Heart left ventricle (tissue), 16 donors: ENCODE results near the gene XPO6. TPM values are rescaled to one million over a fixed set of nuclear protein-coding genes. Genes with fewer than 3 reads are reported as not detected.
A peak's percentile ranks its signal among the peaks of the same experiment; 100 is the strongest.

Experiments
- ATAC-seq, 4 donors: fragments of 200-7000 bp; cut with Tn5 transposase; one replicate each; pipeline ENCODE4 v1.9.1; 2020 to 2022; ENCODE audit warnings: moderate library complexity in 4 of 4, mild to moderate bottlenecking in 3 of 4, moderate number of reproducible peaks in 1 of 4
- DNase-seq, 5 donors: peaks; one replicate each; pipeline ENCODE4 v3.0.0-alpha.2; 2020
- H3K27ac ChIP-seq, 12 donors: fragments of 200-600 bp; sonication (generic) in 4 of 12; one replicate each; pipeline versions ENCODE4 v1.5.0 to v1.8.0; 2016 to 2022; ENCODE audit warnings: mild to moderate bottlenecking in 2 of 12
- H3K27me3 ChIP-seq, 9 donors: fragments of 200-600 bp; sonication (generic) in 2 of 9; one replicate each; pipeline versions ENCODE4 v1.5.1 to v1.8.0; 2016 to 2022; ENCODE audit warnings: mild to moderate bottlenecking in 3 of 9
- H3K36me3 ChIP-seq, 9 donors: fragments of 200-600 bp; sonication (generic) in 2 of 9; one replicate each; pipeline versions ENCODE4 v1.5.0 to v1.8.0; 2018 to 2022; ENCODE audit warnings: mild to moderate bottlenecking in 2 of 9
- H3K4me1 ChIP-seq, 12 donors: fragments of 200-600 bp; sonication (generic) in 4 of 12; one replicate each; pipeline versions ENCODE4 v1.5.0 to v1.8.0; 2016 to 2022; ENCODE audit warnings: mild to moderate bottlenecking in 3 of 12
- H3K4me3 ChIP-seq, 12 donors: fragments of 200-600 bp; sonication (generic) in 4 of 12; one replicate each; pipeline versions ENCODE4 v1.5.0 to v1.8.0; 2017 to 2022; ENCODE audit warnings: mild to moderate bottlenecking in 9 of 12, moderate library complexity in 4 of 12
- H3K9me3 ChIP-seq, 12 donors: fragments of 200-600 bp; sonication (generic) in 4 of 12; one replicate each; pipeline versions ENCODE4 v1.5.0 to v1.8.0; 2016 to 2022; ENCODE audit warnings: mild to moderate bottlenecking in 1 of 12
- CTCF ChIP-seq, 12 donors: fragments of 200-600 bp; sonication (generic) in 4 of 12; IDR thresholded peaks; one replicate each; pipeline versions ENCODE4 v1.5.0 to v1.8.0; 2018 to 2022; ENCODE audit warnings: antibody characterized with exemption in 12 of 12, mild to moderate bottlenecking in 5 of 12
- POLR2A ChIP-seq, 2 donors: fragments of 450-650 bp; IDR thresholded peaks; one replicate each; pipeline ENCODE4 v1.6.1; 2017; ENCODE audit warnings: antibody characterized with exemption in 2 of 2, mild to moderate bottlenecking in 2 of 2, moderate library complexity in 2 of 2
- WGBS, 4 donors: extraction: QIAGEN DNeasy Blood & Tissue Kit in 2 of 4; methylation state at CpG; one replicate each; pipeline versions ENCODE4 v1.1.5 to v1.1.7; 2013 to 2018; 5-methylcytosine and 5-hydroxymethylcytosine counted together
- intact Hi-C, 10 donors: fragments of 100-400 bp; cut with DNase I; formaldehyde crosslinking; loops; one replicate each; pipeline versions ENCODE4 v1.11.1 to v1.14.2; 2022
- polyA plus RNA-seq, 2 donors: library from polyadenylated mRNA; stranded (reverse); fragments of 200-250 nt; gene quantifications; one replicate each; pipeline ENCODE4 v1.2.3, GENCODE V29; 2013
- total RNA-seq, 9 donors: library from RNA; depleted of rRNA in 2 of 9; stranded (reverse); fragments of >200 nt in 2 of 9; fragmentation: NEBNext Ultra II Directional in 3 of 9; extraction: Animal tissue kit (Norgen Biotek cat#: 25700) in 3 of 9; gene quantifications; one replicate each; pipeline versions ENCODE4 v1.1.0 to v1.2.4, GENCODE V29; 2016 to 2023
- donor health status: ischemic (EF 13 %, LVEDD 7.1; RV severe dilation, severe dysfunction).
- donor health status: healthy with polysubstance abuse.
- donor health status: DM: no; HTN: yes; CAD: no.
- donor health status: DM: no; HTN: no; CAD: no.
- donor health status: ischemic (EF 25% LVEDD 6.9; RV normal size, moderate dysfunction).
- donor health status: ischemic (EF 25% LVEDD 5.7; RV mildly dilated, moderate dysfunction).
- donor health status: healthy.
- donor health status: DM: yes; HTN: yes; CAD: no.
- donor health status: ischemic (EF 35%, LVEDD 5.7; RV mildly dilated, moderate dysfunction).
- donor health status: nonischemic (EF 11% LVEDD 7.7; RV severe dilation, severe dysfunction).
- donor health status: DM: yes; HTN: yes; CAD: no.
- donor health status: PGD.
- donor health status: ischemic (EF 29% LVEDD 5.4; RV normal size, mild dysfunction).
- donor health status: nonischemic (EF 23%, LVEDD 6.1; RV moderate dilation, normal function).

XPO6 gene
- total and polyA plus RNA-seq, 11 donors, result 19.8 to 78.0 (median 33.0) TPM

- Histone ChIP-seq H3K36me3 (peaks cover 0 to 100% (median 91%) of the 10 kb centered on the region in 9 donors), H3K9me3 (no peaks in the 10 kb centered on the region), H3K27me3 (no peaks in the 10 kb centered on the region), H3K4me3 (no peak overlapping the region), H3K27ac (no peak overlapping the region), H3K4me1 (peaks cover 0 to 23% (median 0%) of the 10 kb centered on the region in 12 donors)
- DNase-seq (no peak), ATAC-seq (no peak)
- no peak for TF ChIP-seq CTCF (IDR thresholded peaks at IDR 0.05)
- no peak for TF ChIP-seq POLR2A (IDR thresholded peaks at IDR 0.05)
- WGBS, 4 donors, result 93 to 96% (median 93%) methylated on average over 8 of the region's 8 CpGs
- intact Hi-C loops, result no loop called here
These were observed 104.5 kb downstream of the XPO6 start for GRCh38 chr16:28107232-28107631.

GRCh38 chr16:28106467-28107215 lies 105.1 kb downstream of the XPO6 start:
- intact Hi-C loops, result no loop called here
- Histone ChIP-seq H3K36me3 (peaks cover 0 to 100% (median 91%) of the 10 kb centered on the region in 9 donors), H3K27me3 (no peaks in the 10 kb centered on the region), H3K4me1 (peaks cover 0 to 22% (median 0%) of the 10 kb centered on the region in 12 donors), H3K9me3 (no peaks in the 10 kb centered on the region), H3K4me3 (no peak overlapping the region), H3K27ac (no peak overlapping the region)
- ATAC-seq (no peak), DNase-seq (no peak)
- WGBS, 4 donors, result 80 to 86% (median 83%) methylated on average over 5 of the region's 5 CpGs
- TF ChIP-seq POLR2A (IDR thresholded peaks at IDR 0.05) (no peak), CTCF (IDR thresholded peaks at IDR 0.05) (no peak)

DNA sequence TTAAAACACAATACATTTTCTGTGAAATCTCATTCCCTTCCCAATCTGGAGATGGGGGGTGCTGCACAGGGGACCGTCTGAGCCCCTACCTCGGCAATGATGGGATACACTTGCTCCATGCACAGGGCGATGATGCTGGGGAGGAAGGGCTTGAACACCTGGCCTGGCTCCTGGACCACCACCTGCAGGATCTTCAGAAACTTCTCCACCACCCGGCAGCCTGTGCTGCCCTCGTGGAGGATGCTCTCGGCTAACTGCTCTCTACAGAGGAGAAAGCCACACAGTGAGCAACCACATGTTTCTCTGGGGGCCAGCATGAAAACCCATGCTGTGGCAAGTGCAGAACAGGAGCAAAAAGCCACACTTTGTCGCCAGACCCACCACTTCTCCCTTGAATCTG lies 105.8 kb downstream of the XPO6 start:
- intact Hi-C loops, result no loop called here
- WGBS, 4 donors, result 93 to 97% (median 93%) methylated on average over 7 of the region's 7 CpGs
- Histone ChIP-seq H3K4me1 (peaks cover 0 to 15% (median 0%) of the 10 kb centered on the region in 12 donors), H3K27me3 (no peaks in the 10 kb centered on the region), H3K27ac (no peak overlapping the region), H3K4me3 (no peak overlapping the region), H3K36me3 (peaks cover 0 to 100% (median 91%) of the 10 kb centered on the region in 9 donors), H3K9me3 (no peaks in the 10 kb centered on the region)
- DNase-seq (no peak), ATAC-seq (peak in 1 of 4 donors; percentile 26)
- TF ChIP-seq CTCF (IDR thresholded peaks at IDR 0.05) (no peak), POLR2A (IDR thresholded peaks at IDR 0.05) (no peak)

GRCh38 chr16:28105297-28105696 lies 106.5 kb downstream of the XPO6 start:
- intact Hi-C loops, result no loop called here
- H3K9me3 ChIP-seq, result no peaks in the 10 kb centered on the region
- no peak overlapping the region for H3K4me3 ChIP-seq
- no peak for ATAC-seq
- peaks cover 0 to 100% (median 91%) of the 10 kb centered on the region in 9 donors for H3K36me3 ChIP-seq
- TF ChIP-seq CTCF (IDR thresholded peaks at IDR 0.05) (no peak), POLR2A (IDR thresholded peaks at IDR 0.05) (no peak)
- no peak overlapping the region for H3K27ac ChIP-seq
- peaks cover 0 to 10% (median 0%) of the 10 kb centered on the region in 12 donors for H3K4me1 ChIP-seq
- WGBS, 4 donors, result 95 to 96% (median 95%) methylated on average over 3 of the region's 3 CpGs
- DNase-seq, result no peak
- no peaks in the 10 kb centered on the region for H3K27me3 ChIP-seq
